Measurements from ENCODE around the gene FOXM1.

The FOXM1 gene

GRCh38 chr12:2862876-2863275, 14.1 kb downstream of the FOXM1 start:
- H3K9me3 ChIP-seq: no peaks in the 10 kb centered on the region
- no peak for DNase-seq (ENCODE audit: low spot score in 2 of 2)
- H3K27me3 ChIP-seq (ENCODE audit: low read depth): no peaks in the 10 kb centered on the region
- no peaks in the 10 kb centered on the region for H3K4me1 ChIP-seq
- H3K4me3 ChIP-seq: no peak overlapping the region
- in situ Hi-C loops (cut with MboI; ENCODE audit: low sequenced_read_pairs): no loop called here
- H3K36me3 ChIP-seq (replicated peaks): peaks cover 94% of the 10 kb centered on the region

GRCh38 chr12:2860170-2860569, 16.8 kb downstream of the FOXM1 start:
- Histone ChIP-seq H3K36me3 (replicated peaks) (peaks cover 75% of the 10 kb centered on the region), H3K27me3 (ENCODE audit: low read depth) (no peaks in the 10 kb centered on the region), H3K9me3 (no peaks in the 10 kb centered on the region), H3K4me1 (no peaks in the 10 kb centered on the region), H3K4me3 (no peak overlapping the region)
- DNase-seq (ENCODE audit: low spot score in 2 of 2): no peak
- in situ Hi-C loops (cut with MboI; ENCODE audit: low sequenced_read_pairs): no loop called here

- no peaks in the 10 kb centered on the region for H3K9me3 ChIP-seq
- H3K36me3 ChIP-seq (replicated peaks): peaks cover 63% of the 10 kb centered on the region
- no peaks in the 10 kb centered on the region for H3K27me3 ChIP-seq (ENCODE audit: low read depth)
- in situ Hi-C loops (cut with MboI; ENCODE audit: low sequenced_read_pairs): no loop called here
- no peak overlapping the region for H3K4me3 ChIP-seq
- DNase-seq (ENCODE audit: low spot score in 2 of 2): no peak
- H3K4me1 ChIP-seq: no peaks in the 10 kb centered on the region
Observed at GRCh38 chr12:2858944-2859421, 18.0 kb downstream of the FOXM1 start.

GRCh38 chr12:2858334-2858733, 18.6 kb downstream of the FOXM1 start:
- no peak for DNase-seq (ENCODE audit: low spot score in 2 of 2)
- in situ Hi-C loops (cut with MboI; ENCODE audit: low sequenced_read_pairs): no loop called here
- Histone ChIP-seq H3K27me3 (ENCODE audit: low read depth) (no peaks in the 10 kb centered on the region), H3K36me3 (replicated peaks) (peaks cover 57% of the 10 kb centered on the region), H3K4me3 (no peak overlapping the region), H3K9me3 (no peaks in the 10 kb centered on the region), H3K4me1 (no peaks in the 10 kb centered on the region)

- Histone ChIP-seq H3K9me3 (no peaks in the 10 kb centered on the region), H3K27me3 (ENCODE audit: low read depth) (no peaks in the 10 kb centered on the region), H3K36me3 (replicated peaks) (peaks cover 49% of the 10 kb centered on the region), H3K4me3 (no peak overlapping the region), H3K4me1 (no peaks in the 10 kb centered on the region)
- DNase-seq (ENCODE audit: low spot score in 2 of 2): no peak
- in situ Hi-C loops (cut with MboI; ENCODE audit: low sequenced_read_pairs): no loop called here
Observed at GRCh38 chr12:2857576-2857975, 19.4 kb downstream of the FOXM1 start.

GRCh38 chr12:2857021-2857431, 19.9 kb downstream of the FOXM1 start, which contains the start of gene TEX52:
Gene TEX52, minus strand, starts transcription at chr12:2857039. Its CDS starts 13 bp downstream, at chr12:2857026.
- in situ Hi-C loops (cut with MboI; ENCODE audit: low sequenced_read_pairs): no loop called here
- Histone ChIP-seq H3K4me1 (no peaks in the 10 kb centered on the region), H3K4me3 (no peak within 1 kb of the TSS), H3K36me3 (replicated peaks) (peaks cover 45% of the 10 kb centered on the region), H3K9me3 (no peaks in the 10 kb centered on the region), H3K27me3 (ENCODE audit: low read depth) (no peaks in the 10 kb centered on the region)
- peak in 1 of 2 experiments; percentile 34 for DNase-seq (ENCODE audit: low spot score in 2 of 2)

GRCh38 chr12:2856051-2856450, 20.9 kb downstream of the FOXM1 start:
- peaks cover 36% of the 10 kb centered on the region for H3K36me3 ChIP-seq (replicated peaks)

GRCh38 chr12:2855546-2855945, 21.4 kb downstream of the FOXM1 start:
- Histone ChIP-seq H3K4me1 (no peaks in the 10 kb centered on the region), H3K27me3 (ENCODE audit: low read depth) (no peaks in the 10 kb centered on the region), H3K4me3 (no peak overlapping the region), H3K36me3 (replicated peaks) (peaks cover 34% of the 10 kb centered on the region), H3K9me3 (no peaks in the 10 kb centered on the region)
- DNase-seq (ENCODE audit: low spot score in 2 of 2): no peak
- in situ Hi-C loops (cut with MboI; ENCODE audit: low sequenced_read_pairs): no loop called here

More at GRCh38 chr12:2856051-2856450, 20.9 kb downstream of the FOXM1 start:
- DNase-seq (ENCODE audit: low spot score in 2 of 2): no peak
- Histone ChIP-seq H3K4me3 (no peak overlapping the region), H3K27me3 (ENCODE audit: low read depth) (no peaks in the 10 kb centered on the region), H3K9me3 (no peaks in the 10 kb centered on the region), H3K4me1 (no peaks in the 10 kb centered on the region)
- in situ Hi-C loops (cut with MboI; ENCODE audit: low sequenced_read_pairs): no loop called here

GRCh38 chr12:2854669-2855453, 22.1 kb downstream of the FOXM1 start:
- in situ Hi-C loops (cut with MboI; ENCODE audit: low sequenced_read_pairs): no loop called here
- no peak overlapping the region for H3K4me3 ChIP-seq
- H3K27me3 ChIP-seq (ENCODE audit: low read depth): no peaks in the 10 kb centered on the region
- H3K9me3 ChIP-seq: no peaks in the 10 kb centered on the region
- no peak for DNase-seq (ENCODE audit: low spot score in 2 of 2)
- peaks cover 27% of the 10 kb centered on the region for H3K36me3 ChIP-seq (replicated peaks)
- no peaks in the 10 kb centered on the region for H3K4me1 ChIP-seq

GRCh38 chr12:2853626-2854025, 23.3 kb downstream of the FOXM1 start:
- Histone ChIP-seq H3K4me1 (no peaks in the 10 kb centered on the region), H3K27me3 (ENCODE audit: low read depth) (no peaks in the 10 kb centered on the region), H3K36me3 (replicated peaks) (peaks cover 14% of the 10 kb centered on the region), H3K9me3 (no peaks in the 10 kb centered on the region), H3K4me3 (no peak overlapping the region)
- in situ Hi-C loops (cut with MboI; ENCODE audit: low sequenced_read_pairs): no loop called here
- peak; percentile 69 to 93 for DNase-seq (ENCODE audit: low spot score in 2 of 2)

- in situ Hi-C loops (cut with MboI; ENCODE audit: low sequenced_read_pairs): no loop called here
- DNase-seq (ENCODE audit: low spot score in 2 of 2): no peak
- H3K4me1 ChIP-seq: no peaks in the 10 kb centered on the region
- H3K9me3 ChIP-seq: no peaks in the 10 kb centered on the region
- H3K36me3 ChIP-seq (replicated peaks): no peaks in the 10 kb centered on the region
- H3K27me3 ChIP-seq (ENCODE audit: low read depth): no peaks in the 10 kb centered on the region
- no peak overlapping the region for H3K4me3 ChIP-seq
Observed at GRCh38 chr12:2851931-2852330, 25.0 kb downstream of the FOXM1 start.

- Histone ChIP-seq H3K36me3 (replicated peaks) (no peaks in the 10 kb centered on the region; the same call in 1 of the 2 replicates), H3K27me3 (ENCODE audit: low read depth) (no peaks in the 10 kb centered on the region), H3K9me3 (no peaks in the 10 kb centered on the region), H3K4me3 (no peak overlapping the region), H3K4me1 (no peaks in the 10 kb centered on the region)
- DNase-seq (ENCODE audit: low spot score in 2 of 2): no peak
- in situ Hi-C loops (cut with MboI; ENCODE audit: low sequenced_read_pairs): no loop called here
Observed at GRCh38 chr12:2845280-2845679, 31.7 kb downstream of the FOXM1 start.

- no peaks in the 10 kb centered on the region for H3K9me3 ChIP-seq
- H3K27me3 ChIP-seq (ENCODE audit: low read depth): no peaks in the 10 kb centered on the region
- DNase-seq (ENCODE audit: low spot score in 2 of 2): no peak
- H3K4me1 ChIP-seq: no peaks in the 10 kb centered on the region
- in situ Hi-C loops (cut with MboI; ENCODE audit: low sequenced_read_pairs): no loop called here
- H3K4me3 ChIP-seq: no peak overlapping the region
- H3K36me3 ChIP-seq (replicated peaks): peaks cover under 1% of the 10 kb centered on the region; the same call in 1 of the 2 replicates
Observed at GRCh38 chr12:2844786-2845185, 32.2 kb downstream of the FOXM1 start.

GRCh38 chr12:2842948-2843347, 34.0 kb downstream of the FOXM1 start:
- no peaks in the 10 kb centered on the region for H3K9me3 ChIP-seq
- H3K4me1 ChIP-seq: no peaks in the 10 kb centered on the region
- H3K27me3 ChIP-seq (ENCODE audit: low read depth): no peaks in the 10 kb centered on the region
- no peak overlapping the region for H3K4me3 ChIP-seq
- peaks cover 9% of the 10 kb centered on the region; the same call in 1 of the 2 replicates for H3K36me3 ChIP-seq (replicated peaks)
- DNase-seq (ENCODE audit: low spot score in 2 of 2): no peak
- in situ Hi-C loops (cut with MboI; ENCODE audit: low sequenced_read_pairs): no loop called here

All from HAP-1 (cell line).